ENCODE data around the gene CRIP2.

- TF ChIP-seq CTCF (IDR thresholded peaks at IDR 0.05) (no peak), POLR2A (IDR thresholded peaks at IDR 0.05) (no peak)
These were observed 52.3 kb downstream of the CRIP2 start for GRCh38 chr14:105526776-105527380.
